ENCODE results near the gene LAIR2.
A peak's percentile ranks its signal among the peaks of the same experiment; 100 is the strongest.

LAIR2 gene

GRCh38 chr19:54502518-54503048 lies at the start of gene LAIR2:
Gene LAIR2 (plus strand): TSS chr19:54502831. CDS start chr19:54502919, 88 bp downstream.
- no peak for DNase-seq

DNA sequence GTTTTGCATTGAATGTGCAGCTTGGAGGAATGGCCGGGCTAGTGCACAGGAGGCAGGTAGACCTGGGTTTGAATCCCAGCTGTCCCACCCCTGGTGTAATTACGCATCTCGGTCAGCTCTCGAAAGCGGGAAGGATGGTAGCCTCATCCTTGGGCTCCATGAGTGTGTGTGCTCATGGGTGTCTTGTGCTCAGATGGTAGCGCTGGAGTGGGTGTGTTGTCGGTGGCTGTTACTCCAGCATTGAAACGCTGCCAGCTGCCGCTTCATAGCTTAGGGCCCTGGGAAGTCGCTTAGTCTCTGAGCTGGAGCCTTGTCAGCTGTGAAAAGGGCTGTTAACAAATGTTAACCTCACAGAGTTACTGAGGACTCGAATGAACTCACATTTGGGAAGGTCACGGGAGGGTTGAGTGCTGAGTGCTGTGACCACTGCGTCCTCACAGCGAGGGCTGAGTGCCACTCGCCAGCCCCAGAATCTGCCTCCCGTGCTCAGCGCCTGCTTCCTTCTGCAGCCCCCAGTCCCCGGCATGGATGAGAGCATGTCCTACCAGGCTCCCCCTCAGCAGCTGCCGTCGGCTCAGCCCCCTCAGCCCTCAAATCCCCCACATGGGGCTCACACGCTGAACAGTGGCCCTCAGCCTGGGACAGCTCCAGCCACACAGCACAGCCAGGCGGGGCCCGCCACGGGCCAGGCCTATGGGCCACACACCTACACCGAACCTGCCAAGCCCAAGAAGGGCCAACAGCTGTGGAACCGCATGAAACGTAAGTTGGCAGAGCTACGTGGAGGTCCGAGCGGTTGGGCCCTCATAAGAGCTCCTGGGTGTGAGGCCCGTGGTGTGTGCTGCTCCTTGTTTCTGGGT lies 48.5 kb upstream of the LAIR2 start:
- no peak for DNase-seq

DNA sequence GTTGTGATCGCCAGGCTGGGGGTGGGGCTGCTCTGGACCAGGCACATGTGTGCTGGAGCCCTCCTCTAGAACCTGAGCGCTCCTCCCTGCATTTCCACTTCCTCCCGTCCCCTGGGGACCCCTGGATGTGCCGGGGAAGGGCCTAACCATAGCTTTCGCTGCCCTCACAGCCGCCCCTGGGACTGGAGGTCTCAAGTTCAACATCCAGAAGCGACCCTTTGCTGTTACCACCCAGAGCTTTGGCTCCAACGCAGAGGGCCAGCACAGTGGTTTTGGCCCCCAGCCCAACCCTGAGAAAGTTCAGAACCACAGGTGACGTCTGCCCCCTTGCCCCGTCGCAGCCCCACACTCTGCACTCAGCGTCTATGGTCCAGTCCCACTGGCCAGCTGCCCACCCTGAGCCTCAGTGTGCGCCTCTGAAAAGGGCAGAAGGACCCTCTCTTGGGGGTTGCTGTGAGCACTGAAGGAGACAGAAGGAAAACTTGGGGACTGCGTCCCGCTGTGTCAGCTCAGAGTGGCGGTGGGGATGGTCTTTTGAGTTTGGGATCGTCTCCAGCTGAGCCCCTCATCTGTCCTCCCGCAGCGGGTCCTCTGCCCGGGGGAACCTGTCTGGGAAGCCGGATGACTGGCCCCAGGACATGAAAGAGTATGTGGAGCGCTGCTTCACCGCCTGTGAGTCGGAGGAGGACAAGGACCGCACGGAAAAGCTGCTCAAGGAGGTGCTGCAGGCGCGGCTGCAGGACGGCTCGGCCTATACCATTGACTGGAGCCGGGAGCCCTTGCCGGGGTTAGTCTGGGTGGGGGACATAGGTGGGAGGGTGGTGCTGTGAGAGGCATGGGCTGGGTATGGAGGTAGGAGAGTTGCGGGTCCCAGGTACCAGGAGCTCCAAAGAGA lies 47.6 kb upstream of the LAIR2 start:
- no peak for DNase-seq

DNA sequence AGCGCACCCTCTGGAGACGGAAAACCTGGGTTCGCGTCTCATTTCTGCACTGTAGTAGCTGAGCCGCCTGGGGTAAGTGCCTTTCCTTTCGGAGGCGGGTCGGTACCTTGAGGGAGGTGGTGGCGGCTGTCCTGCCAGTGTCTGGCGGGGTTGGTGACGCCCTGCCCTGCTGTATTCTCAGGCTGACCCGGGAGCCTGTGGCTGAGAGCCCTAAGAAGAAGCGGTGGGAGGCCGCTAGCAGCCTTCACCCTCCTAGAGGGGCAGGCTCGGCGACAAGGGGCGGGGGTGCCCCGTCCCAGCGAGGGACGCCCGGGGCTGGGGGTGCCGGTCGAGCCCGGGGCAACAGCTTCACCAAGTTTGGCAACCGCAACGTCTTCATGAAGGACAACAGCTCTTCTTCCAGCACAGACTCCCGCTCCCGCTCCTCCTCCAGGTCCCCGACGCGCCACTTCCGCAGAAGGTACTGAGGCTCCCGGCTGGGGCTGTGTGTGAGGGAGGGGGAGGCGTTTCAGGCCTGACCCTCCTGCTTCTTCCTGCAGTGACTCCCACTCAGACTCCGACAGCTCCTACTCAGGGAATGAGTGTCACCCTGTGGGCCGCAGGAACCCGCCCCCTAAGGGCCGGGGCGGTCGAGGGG lies 46.7 kb upstream of the LAIR2 start:
- DNase-seq, result no peak

- DNase-seq, result no peak
Measured at GRCh38 chr19:54456423-54457373, 45.9 kb upstream of the LAIR2 start.

GRCh38 chr19:54457773-54458647 lies 44.6 kb upstream of the LAIR2 start:
- no peak for DNase-seq

- DNase-seq, result no peak
Measured at GRCh38 chr19:54458648-54459281, 43.9 kb upstream of the LAIR2 start.

DNA sequence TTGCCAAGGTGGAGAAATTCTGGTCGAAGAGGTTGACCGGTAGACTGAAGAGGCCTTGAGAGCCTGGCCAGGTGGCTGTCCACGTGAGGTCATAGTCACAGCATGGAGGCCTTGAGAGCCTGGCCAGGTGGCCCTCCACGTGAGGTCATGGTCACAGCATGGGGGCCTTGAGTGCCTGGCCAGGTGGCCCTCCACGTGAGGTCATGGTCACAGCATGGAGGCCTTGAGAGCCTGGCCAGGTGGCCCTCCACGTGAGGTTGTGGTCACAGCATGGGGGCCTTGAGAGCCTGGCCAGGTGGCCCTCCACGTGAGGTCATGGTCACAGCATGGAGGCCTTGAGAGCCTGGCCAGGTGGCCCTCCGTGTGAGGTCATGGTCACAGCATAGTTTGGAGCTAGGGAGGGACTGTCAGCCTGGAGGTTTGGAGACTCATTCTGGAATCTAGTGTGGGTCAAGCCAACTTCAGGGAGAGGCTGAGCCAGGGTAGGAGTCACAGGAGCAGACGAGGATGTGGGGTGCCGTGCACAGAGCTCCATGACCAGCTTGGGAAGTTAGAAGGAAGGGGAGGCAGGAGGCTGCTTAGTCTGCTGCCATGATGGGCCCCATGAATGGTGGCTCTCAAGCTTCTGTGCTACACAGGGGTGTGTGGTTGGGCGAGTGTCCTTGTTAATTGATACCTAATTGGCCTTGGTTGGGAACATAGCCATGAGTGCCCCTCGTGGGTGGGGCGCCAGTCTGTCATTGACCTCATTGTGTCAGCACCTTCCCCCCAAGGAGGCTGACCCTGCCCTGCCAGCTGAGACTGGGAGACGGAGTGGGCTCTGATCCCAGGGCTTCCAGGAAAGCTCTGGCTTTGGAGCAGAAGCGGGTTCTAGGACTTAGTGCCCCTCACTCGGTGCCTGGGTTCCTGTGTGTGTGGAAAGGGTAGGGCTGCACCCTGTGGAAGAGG lies 43.1 kb upstream of the LAIR2 start:
- DNase-seq, result no peak

- no peak for DNase-seq
Measured at GRCh38 chr19:54460230-54461005, 42.2 kb upstream of the LAIR2 start.

DNA sequence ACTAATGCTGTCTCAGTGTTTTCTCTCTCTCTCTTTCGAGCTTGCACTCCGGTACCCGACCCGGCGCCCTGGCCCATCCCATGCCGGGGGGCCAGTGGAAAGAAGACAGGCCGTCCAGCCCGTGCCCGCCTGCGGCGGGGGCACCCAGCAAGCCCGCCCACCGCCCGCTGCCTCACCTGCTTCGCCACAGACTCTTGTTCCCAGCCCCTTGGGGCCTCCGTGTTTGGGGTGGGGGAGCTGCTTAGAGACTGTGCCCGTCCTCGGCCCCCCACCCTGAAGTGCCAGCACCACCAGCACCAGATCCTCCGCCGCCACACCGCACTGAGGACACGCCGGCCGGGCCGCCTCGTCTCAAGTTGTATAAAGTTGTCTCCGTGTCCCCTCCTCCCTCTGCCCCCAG lies 41.4 kb upstream of the LAIR2 start:
- DNase-seq, result no peak

DNA sequence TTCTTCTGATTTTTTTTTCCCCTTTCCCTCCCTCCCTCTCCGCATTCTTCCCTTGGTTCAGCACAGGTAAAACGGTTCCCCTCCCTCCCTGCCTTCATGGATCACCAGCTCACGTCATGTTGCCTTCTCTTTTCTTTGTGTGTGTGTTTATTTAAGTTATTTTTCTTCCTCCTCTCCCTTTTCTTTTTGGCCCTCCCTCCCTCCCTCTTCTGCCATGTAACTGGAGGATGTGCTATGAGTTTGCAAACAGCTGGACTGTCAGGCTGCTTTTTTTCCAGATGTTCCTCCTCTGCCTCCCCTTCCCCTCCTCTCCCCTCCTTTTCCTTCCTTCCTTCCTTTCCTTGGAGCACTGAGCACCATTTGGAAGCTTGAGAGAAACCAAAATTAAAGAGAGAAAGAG lies 41.0 kb upstream of the LAIR2 start:
- no peak for DNase-seq

DNA sequence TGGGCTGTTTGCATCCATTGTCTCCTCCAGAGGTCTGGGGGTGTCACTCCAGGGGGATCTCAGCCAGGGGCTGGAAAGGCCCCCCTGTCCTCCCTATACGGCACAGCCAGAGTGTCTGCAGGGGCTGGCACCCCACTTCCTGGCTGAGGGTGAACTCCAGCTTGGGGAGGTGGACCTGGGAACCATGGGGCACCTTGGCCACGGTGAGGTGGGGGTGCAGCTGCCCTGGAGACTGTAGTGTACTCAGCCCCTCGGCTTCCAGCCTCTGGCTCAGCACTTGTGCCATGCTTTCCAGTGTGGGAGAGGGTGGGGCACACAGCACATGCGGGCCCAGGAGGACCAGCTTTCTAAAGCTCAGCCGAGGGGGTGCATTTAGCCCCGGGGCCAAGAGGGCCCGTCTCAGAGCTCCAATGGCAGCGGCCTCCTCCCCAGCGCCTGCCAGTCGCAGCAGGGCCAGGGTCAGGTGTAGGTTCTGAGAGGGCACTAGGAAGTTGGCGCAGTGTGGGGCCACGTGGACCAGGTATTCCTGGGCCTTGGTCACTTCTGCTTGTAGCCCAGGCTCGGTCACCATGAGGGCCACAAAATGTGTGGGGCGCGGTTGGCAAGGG lies 40.5 kb upstream of the LAIR2 start:
- DNase-seq, result no peak

DNA sequence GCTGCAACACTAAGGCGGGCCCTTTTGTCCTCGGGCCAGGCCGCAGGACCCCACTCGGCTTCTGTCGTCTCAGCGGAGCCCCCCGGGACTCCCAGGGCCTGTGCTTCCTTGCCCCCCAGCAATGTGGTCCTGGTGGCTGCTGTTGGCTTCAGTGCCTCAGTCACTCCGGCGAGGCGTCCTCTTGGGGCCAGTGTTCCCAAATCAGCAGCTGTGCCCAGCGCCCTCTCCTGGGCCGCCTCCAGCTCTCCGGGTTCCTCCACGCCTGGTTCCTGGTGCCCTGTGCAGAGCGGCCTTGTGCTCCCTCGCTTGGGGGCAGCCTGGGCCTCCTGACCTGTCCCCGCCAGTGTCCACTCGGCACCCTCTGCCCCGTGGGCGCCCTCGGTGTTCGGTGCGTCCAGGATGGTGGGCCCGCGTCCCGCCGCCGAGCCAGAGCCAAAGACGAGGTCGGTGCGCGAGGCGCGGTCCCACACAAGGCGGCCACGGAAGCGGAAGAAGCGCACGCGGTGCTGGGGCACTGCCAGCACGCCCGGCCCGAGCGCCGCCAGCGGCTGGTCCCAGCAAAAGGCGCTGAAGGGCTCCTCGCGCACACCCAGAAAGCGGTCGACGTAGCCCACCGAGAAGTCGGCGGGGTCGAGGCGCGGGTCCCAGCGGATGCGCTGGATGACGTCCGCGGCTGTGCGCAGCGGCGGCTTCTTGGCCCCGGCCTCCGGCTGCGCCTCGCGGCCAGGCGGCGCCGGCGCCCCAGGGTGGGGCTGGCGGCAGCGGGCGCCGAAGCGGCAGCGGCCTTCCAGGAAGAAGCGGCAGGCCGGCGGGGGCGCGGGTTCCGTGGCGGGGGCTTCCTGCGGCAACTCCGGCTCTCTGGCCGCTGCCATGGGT lies 39.7 kb upstream of the LAIR2 start:
- no peak for DNase-seq

DNA sequence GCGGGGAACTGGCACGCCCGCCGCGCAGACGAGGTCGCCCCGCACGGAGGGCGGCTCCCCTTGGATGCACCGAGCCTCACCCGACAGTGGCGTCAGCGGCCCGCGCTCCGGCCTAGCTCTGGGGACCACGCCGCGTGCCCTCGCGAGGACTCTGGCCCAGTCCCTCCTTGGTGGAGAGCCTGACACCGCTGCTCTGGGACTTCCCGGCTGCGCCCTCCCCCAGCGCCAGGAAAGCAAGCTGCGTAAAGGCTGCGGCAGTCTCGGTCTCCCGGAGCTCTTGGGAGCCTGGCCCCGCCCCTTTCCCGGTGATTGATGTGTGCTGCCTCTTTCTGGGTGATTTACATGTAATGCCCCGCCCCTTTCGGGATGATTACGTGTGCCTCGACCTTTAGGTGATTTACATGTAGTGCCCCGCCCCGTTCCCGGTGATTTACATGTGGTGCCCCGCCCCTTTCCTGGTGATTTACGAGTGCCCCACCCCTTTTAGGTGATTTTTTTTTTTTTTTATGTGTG lies 39.0 kb upstream of the LAIR2 start, which contains the start of gene LENG9:
LENG9 (minus strand) TSS at position 248 of the 513 bp plus-strand sequence. CDS start 252 bp downstream, outside the sequence.
- peak; percentile 74 for DNase-seq

GRCh38 chr19:54464044-54464629 lies 38.5 kb upstream of the LAIR2 start:
- peak; percentile 65 for DNase-seq

Data from NCI-H1105 treated with DMSO at 0.1 percent for 48 hours (cell line).